C4-2B (cell line): Measurements from ENCODE around the gene CRACDL.

Experiments
- CTCF ChIP-seq: fragments of 450-650 bp; conservative IDR thresholded peaks from 2 replicates; pipeline ENCODE4 v1.5.1; 2017; ENCODE audit warnings: mild to moderate bottlenecking
- ZFX ChIP-seq: fragments of 450-650 bp; IDR thresholded peaks from 2 replicates; pipeline ENCODE4 v1.6.1; 2017

GRCh38 chr2:98923244-98923940, 12.6 kb downstream of the CRACDL start:
- no peak; the same call in 1 of the 2 replicates for TF ChIP-seq CTCF
- no peak for TF ChIP-seq ZFX
